ENCODE data around the gene ATP8B4.

Gene ATP8B4

DNA sequence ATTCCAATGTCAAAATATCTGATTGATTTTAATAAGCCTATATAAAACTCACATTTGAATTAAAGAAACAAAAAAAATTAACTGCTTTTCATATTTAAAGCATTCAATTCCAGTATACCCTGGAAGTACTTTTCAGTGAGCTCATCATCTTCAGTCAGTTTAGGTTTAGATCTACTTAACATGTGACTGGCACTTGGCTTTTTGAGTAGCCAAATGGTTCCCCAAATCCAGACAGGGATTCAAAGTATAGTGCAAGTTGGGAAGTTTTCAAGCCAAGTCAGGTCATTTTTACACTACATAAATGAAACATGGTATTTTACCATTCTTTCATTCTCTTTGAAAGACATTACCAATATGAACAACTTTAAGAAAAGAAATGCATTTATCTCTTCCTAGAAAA lies 57.5 kb downstream of the ATP8B4 start:
- no peaks in the 10 kb centered on the region for H3K36me3 ChIP-seq (ENCODE audit: control insufficient read depth, insufficient read depth, low read length)
- H3K4me1 ChIP-seq (ENCODE audit: control insufficient read depth, insufficient read depth, low read length, poor library complexity, severe bottlenecking) = no peaks in the 10 kb centered on the region
- no peaks in the 10 kb centered on the region for H3K9me3 ChIP-seq (ENCODE audit: control insufficient read depth, low read length)
- H3K27ac ChIP-seq (ENCODE audit: low read depth, low read length, severe bottlenecking) = no peak overlapping the region
- H3K4me3 ChIP-seq (ENCODE audit: extremely low read depth, insufficient read depth, low read length, poor library complexity, severe bottlenecking) = no peak overlapping the region

DNA sequence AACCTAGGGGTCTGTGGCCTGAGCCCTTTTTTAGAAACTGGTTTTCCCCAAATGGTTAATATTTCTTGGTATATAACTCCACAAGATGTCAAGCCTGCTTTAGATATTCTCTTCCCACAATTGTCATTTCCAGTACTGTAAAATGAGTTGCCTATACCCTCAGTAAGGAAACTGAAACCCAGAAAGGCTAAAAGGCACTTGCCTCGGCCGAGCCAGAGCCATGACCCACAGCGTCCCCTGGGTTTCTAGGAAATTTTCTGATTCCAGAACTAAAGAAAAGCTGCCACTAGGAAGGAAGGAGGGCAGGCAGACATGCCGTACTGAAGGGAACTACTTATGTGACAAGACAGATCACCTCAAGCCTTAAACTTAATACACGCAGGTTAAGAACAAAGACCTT lies 59.1 kb downstream of the ATP8B4 start:
- Histone ChIP-seq H3K4me3 (ENCODE audit: extremely low read depth, insufficient read depth, low read length, poor library complexity, severe bottlenecking) (no peak overlapping the region), H3K36me3 (ENCODE audit: control insufficient read depth, insufficient read depth, low read length) (no peaks in the 10 kb centered on the region), H3K9me3 (ENCODE audit: control insufficient read depth, low read length) (no peaks in the 10 kb centered on the region), H3K4me1 (ENCODE audit: control insufficient read depth, insufficient read depth, low read length, poor library complexity, severe bottlenecking) (no peaks in the 10 kb centered on the region), H3K27ac (ENCODE audit: low read depth, low read length, severe bottlenecking) (no peak overlapping the region)
- 75 to 76% methylated on average over 3 to 4 of the region's 5 CpGs for WGBS, 2 experiments (ENCODE audit: insufficient coverage in 2 of 2)

DNA sequence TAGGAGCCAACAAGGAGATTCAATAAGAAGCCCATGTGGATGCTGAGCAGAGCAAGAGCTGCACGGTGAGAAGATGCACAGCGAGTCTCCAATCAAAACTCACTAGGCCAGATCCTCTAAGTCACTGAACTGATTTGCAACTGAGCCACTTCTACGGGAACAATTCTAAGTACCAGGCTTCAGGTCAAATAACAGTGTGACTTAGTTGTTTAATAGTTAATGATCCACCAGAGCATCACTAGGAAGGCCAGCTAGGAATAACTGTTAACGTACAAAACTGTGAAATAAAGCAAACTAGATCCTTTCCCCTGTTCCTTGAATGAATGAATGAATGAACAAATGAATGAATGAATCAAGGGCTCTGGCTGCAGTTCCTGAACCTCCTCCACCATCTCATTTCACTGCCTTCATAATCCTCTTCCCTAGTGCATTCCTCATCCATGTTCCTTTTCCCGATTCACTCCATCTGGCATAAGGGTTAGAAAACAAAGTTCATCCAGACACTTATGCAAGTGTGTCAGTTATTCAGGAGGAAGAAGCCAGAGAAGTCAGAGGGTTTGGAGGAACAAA lies 59.7 kb downstream of the ATP8B4 start:
- H3K4me3 ChIP-seq (ENCODE audit: extremely low read depth, insufficient read depth, low read length, poor library complexity, severe bottlenecking) = no peak overlapping the region
- 94% methylated on average over 3 to 4 of the region's 5 CpGs for WGBS, 2 experiments (ENCODE audit: insufficient coverage in 2 of 2)
- H3K27ac ChIP-seq (ENCODE audit: low read depth, low read length, severe bottlenecking) = no peak overlapping the region
- no peaks in the 10 kb centered on the region for H3K36me3 ChIP-seq (ENCODE audit: control insufficient read depth, insufficient read depth, low read length)
- no peaks in the 10 kb centered on the region for H3K9me3 ChIP-seq (ENCODE audit: control insufficient read depth, low read length)
- H3K4me1 ChIP-seq (ENCODE audit: control insufficient read depth, insufficient read depth, low read length, poor library complexity, severe bottlenecking) = no peaks in the 10 kb centered on the region

DNA sequence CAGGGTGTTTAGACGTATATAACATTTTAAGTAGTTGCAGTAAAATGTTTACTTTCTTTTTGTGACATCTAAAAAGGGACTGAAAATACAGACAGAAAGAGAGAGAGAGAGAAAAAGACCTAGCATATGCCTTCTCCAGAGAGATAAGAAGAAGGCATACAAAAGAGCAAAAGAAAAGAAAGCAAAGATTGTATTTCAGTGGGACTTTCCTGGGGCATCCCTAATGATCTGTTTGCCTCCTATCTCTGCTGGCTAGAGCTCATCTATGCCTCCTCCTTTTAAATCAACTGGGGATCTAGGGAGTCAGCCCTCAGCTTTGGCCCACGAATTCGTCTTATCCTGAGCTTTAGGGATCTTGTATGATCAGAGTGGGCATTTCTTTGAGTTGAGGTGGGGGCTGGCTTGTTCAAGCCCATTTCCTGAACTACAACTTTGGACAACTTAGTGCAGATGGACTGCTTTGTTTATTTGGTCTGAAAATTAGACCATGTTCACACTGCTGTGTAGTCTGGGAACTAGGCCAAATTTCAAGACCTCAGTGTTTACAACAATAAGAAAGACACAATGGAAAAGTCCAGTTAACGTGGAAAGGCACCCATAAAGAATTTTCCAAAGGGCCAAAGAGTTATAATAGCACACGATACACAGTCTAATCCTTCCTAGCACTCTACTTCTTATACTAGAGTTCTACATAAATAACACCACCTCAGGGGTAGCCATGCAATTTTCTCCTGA lies 61.0 kb downstream of the ATP8B4 start:
- no peaks in the 10 kb centered on the region for H3K9me3 ChIP-seq (ENCODE audit: control insufficient read depth, low read length)
- no peaks in the 10 kb centered on the region for H3K36me3 ChIP-seq (ENCODE audit: control insufficient read depth, insufficient read depth, low read length)
- no peaks in the 10 kb centered on the region for H3K4me1 ChIP-seq (ENCODE audit: control insufficient read depth, insufficient read depth, low read length, poor library complexity, severe bottlenecking)
- H3K4me3 ChIP-seq (ENCODE audit: extremely low read depth, insufficient read depth, low read length, poor library complexity, severe bottlenecking) = no peak overlapping the region
- 63 to 65% methylated on average over 3 to 4 of the region's 5 CpGs for WGBS, 2 experiments (ENCODE audit: insufficient coverage in 2 of 2)
- H3K27ac ChIP-seq (ENCODE audit: low read depth, low read length, severe bottlenecking) = no peak overlapping the region

DNA sequence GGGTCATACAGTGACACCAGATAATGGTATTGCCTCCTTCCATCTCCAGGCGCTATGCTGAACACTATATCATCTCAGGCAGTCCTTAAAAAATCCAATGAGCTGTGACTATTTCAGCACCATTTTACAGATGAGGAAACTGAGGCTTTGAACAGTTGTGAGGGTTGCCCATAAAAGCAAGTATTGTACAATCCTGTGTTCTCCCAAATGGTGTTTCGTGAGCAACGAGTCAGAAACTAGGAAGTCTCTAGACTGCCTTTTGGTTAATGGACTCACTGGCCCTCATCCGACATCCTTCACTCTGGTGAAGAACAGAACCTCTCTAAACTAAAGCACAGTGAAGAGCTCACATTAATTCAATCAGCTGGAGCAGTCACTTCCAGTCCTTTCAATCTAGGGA lies 61.8 kb downstream of the ATP8B4 start:
- no peaks in the 10 kb centered on the region for H3K36me3 ChIP-seq (ENCODE audit: control insufficient read depth, insufficient read depth, low read length)
- H3K4me1 ChIP-seq (ENCODE audit: control insufficient read depth, insufficient read depth, low read length, poor library complexity, severe bottlenecking) = no peaks in the 10 kb centered on the region
- no peaks in the 10 kb centered on the region for H3K9me3 ChIP-seq (ENCODE audit: control insufficient read depth, low read length)
- H3K27ac ChIP-seq (ENCODE audit: low read depth, low read length, severe bottlenecking) = no peak overlapping the region
- WGBS, 2 experiments (ENCODE audit: insufficient coverage in 2 of 2) = 90 to 92% methylated on average over 3 of the region's 4 CpGs
- no peak overlapping the region for H3K4me3 ChIP-seq (ENCODE audit: extremely low read depth, insufficient read depth, low read length, poor library complexity, severe bottlenecking)

DNA sequence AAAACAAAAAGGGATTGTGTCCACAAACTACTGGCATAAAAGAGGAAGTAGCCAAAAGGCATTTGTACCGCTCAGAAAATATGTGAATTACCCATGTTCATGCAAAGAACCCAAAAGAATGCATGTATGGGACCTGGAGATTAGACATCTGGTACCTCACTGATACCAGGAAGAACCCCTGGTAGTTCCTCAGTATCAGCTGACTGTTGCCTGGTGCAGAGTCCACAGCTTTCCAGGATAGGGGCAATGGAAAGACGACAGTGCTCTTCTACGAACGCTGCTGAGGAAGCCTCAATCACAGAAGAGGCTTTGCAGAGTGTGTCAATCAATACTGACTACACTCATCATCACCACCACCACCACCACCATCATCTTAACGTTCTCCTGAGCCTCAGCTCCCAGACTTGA lies 63.3 kb downstream of the ATP8B4 start:
- Histone ChIP-seq H3K4me3 (ENCODE audit: extremely low read depth, insufficient read depth, low read length, poor library complexity, severe bottlenecking) (no peak overlapping the region), H3K27ac (ENCODE audit: low read depth, low read length, severe bottlenecking) (no peak overlapping the region), H3K4me1 (ENCODE audit: control insufficient read depth, insufficient read depth, low read length, poor library complexity, severe bottlenecking) (no peaks in the 10 kb centered on the region), H3K36me3 (ENCODE audit: control insufficient read depth, insufficient read depth, low read length) (no peaks in the 10 kb centered on the region), H3K9me3 (ENCODE audit: control insufficient read depth, low read length) (no peaks in the 10 kb centered on the region)
- 95 to 100% methylated on average over 3 to 5 of the region's 5 CpGs for WGBS, 2 experiments (ENCODE audit: insufficient coverage in 2 of 2)

DNA sequence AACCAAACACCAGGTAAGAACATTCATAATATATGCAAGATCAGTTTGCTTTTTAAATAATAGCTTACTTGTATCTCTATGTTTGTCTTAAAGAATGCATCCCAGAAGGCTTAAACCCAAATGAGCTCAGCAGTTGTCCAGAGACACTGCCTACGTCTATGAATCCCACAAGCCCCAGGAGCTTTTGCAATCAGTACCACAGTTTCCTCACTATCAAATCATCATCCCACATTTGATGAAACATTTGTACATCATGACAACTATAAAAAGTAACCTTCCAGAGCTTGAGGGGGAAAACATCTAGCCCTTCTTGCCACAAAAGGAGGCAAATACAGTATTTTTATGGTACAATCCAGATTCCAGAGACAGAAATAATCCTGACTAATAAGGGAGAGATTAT lies 63.7 kb downstream of the ATP8B4 start:
- no peaks in the 10 kb centered on the region for H3K4me1 ChIP-seq (ENCODE audit: control insufficient read depth, insufficient read depth, low read length, poor library complexity, severe bottlenecking)
- H3K27ac ChIP-seq (ENCODE audit: low read depth, low read length, severe bottlenecking) = no peak overlapping the region
- no peak overlapping the region for H3K4me3 ChIP-seq (ENCODE audit: extremely low read depth, insufficient read depth, low read length, poor library complexity, severe bottlenecking)
- no peaks in the 10 kb centered on the region for H3K36me3 ChIP-seq (ENCODE audit: control insufficient read depth, insufficient read depth, low read length)
- H3K9me3 ChIP-seq (ENCODE audit: control insufficient read depth, low read length) = no peaks in the 10 kb centered on the region
- WGBS, 2 experiments (ENCODE audit: insufficient coverage in 2 of 2) = 89% methylated on average over 1 of the region's 1 CpG; no CpG with 5 or more reads in 1 of the 2 experiments

DNA sequence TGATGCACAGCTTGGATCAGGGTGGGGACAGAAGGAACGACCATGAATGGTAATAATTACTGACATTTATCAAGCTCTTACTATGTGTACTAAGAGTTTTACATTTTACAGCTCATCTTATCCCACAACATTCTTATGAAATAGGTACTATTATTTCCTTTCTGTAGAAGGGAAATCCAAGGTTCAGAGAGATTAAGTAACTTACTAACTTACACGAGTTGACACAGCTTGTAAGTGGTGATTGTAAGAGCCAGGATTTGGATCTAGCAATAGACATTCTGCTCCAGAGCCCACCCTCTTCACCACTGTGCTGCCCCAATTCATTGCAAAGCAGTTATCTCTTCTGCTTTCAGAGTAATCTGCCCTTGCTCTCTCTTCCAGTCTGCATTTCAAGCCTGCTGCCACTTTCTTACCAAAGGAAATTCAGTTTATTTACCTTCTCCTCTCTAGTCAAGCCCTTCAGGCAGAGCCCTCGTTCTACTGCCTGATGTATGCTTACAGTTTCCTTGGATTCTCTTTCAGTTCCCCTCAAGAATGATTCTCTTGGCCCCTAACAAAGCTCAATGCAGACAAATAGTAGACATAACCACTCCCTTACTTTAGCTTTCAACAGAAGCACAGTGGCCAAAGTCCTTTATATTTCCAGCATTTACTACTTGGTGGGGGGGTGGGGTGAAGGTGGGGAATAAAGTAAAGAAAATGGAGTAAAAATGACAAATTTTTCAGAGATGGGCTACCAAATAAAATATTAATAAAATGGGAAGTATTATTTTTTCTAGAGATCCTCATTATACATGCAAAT lies 65.8 kb downstream of the ATP8B4 start:
- no peak overlapping the region for H3K27ac ChIP-seq (ENCODE audit: low read depth, low read length, severe bottlenecking)
- H3K4me1 ChIP-seq (ENCODE audit: control insufficient read depth, insufficient read depth, low read length, poor library complexity, severe bottlenecking) = no peaks in the 10 kb centered on the region
- H3K9me3 ChIP-seq (ENCODE audit: control insufficient read depth, low read length) = no peaks in the 10 kb centered on the region
- H3K4me3 ChIP-seq (ENCODE audit: extremely low read depth, insufficient read depth, low read length, poor library complexity, severe bottlenecking) = no peak overlapping the region
- no peaks in the 10 kb centered on the region for H3K36me3 ChIP-seq (ENCODE audit: control insufficient read depth, insufficient read depth, low read length)
- 67 to 90% methylated on average over 1 of the region's 3 CpGs for WGBS, 2 experiments (ENCODE audit: insufficient coverage in 2 of 2)

DNA sequence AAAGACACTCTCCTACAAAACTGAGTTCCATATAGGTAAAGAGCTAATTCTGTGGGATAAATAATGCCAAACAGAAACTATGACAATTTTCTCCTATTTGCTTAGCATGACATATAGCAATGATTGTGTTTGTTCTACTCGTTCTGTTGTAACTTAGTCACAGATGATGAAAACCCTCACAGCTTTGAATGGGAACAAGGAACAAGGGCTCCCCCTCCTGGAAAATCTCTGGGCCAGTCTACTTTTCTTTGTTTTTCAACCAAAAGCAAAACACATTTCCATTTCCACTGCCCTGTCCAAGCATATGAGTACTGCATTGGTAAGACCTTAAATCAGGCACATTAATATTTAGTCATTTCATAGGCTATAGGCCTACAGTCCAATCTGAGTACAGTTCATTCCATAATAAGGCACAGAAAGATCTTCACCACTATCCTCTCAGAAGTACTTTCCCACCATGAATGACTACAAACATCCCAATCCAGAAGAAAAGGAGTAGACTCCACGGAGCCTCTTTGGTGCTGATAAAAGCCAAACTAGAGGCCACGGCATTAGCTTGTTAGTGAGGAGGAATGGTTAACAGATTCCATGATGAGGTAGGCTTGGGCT lies 67.1 kb downstream of the ATP8B4 start:
- Histone ChIP-seq H3K9me3 (ENCODE audit: control insufficient read depth, low read length) (no peaks in the 10 kb centered on the region), H3K4me3 (ENCODE audit: extremely low read depth, insufficient read depth, low read length, poor library complexity, severe bottlenecking) (no peak overlapping the region), H3K27ac (ENCODE audit: low read depth, low read length, severe bottlenecking) (no peak overlapping the region), H3K36me3 (ENCODE audit: control insufficient read depth, insufficient read depth, low read length) (no peaks in the 10 kb centered on the region), H3K4me1 (ENCODE audit: control insufficient read depth, insufficient read depth, low read length, poor library complexity, severe bottlenecking) (no peaks in the 10 kb centered on the region)
- WGBS, 2 experiments (ENCODE audit: insufficient coverage in 2 of 2) = 60 to 81% methylated on average over 1 to 2 of the region's 3 CpGs

DNA sequence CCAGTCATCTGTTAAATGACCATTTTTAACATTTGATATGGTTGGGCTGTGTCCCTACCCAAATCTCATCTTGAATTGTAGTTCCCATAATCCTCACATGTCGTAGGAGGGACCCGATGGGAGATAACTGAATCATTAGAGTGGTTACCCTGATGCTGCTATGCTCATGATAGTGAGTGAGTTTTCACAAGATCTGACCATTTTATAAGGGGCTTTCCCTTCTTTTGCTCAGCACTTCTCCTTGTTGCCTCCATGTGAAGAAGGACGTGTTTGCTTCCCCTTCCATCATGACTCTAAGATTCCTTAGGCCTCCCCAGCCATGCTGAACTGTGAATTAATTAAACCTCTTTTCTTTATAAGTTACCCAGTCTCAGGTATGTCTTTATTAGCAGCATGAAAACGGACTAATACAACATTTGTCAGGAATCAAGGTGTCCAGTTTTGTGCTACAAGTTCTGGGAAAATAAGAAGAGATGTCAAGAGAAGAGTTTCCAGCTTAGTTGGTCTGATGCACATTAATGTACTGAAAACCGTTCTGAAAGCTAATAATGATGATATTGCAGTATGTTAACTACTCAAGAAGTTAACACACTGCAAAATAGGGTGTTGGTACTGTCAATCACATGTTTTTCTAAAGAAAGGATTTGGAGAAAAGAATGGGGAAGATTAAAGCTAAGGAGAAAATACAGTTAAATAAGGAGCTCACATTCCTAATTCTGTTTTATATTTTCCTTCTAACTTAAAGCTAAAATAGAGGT lies 67.9 kb downstream of the ATP8B4 start:
- 56 to 100% methylated on average over 1 to 3 of the region's 5 CpGs for WGBS, 2 experiments (ENCODE audit: insufficient coverage in 2 of 2)
- Histone ChIP-seq H3K27ac (ENCODE audit: low read depth, low read length, severe bottlenecking) (no peak overlapping the region), H3K4me3 (ENCODE audit: extremely low read depth, insufficient read depth, low read length, poor library complexity, severe bottlenecking) (no peak overlapping the region)

More for the DNA sequence above, 67.9 kb downstream of the ATP8B4 start:
- H3K9me3 ChIP-seq (ENCODE audit: control insufficient read depth, low read length) = no peaks in the 10 kb centered on the region
- H3K36me3 ChIP-seq (ENCODE audit: control insufficient read depth, insufficient read depth, low read length) = no peaks in the 10 kb centered on the region
- H3K4me1 ChIP-seq (ENCODE audit: control insufficient read depth, insufficient read depth, low read length, poor library complexity, severe bottlenecking) = no peaks in the 10 kb centered on the region

Measured in mesodermal cell (in vitro differentiated cells).